ENCODE results near the gene PLD2. TPM values are rescaled to one million over a fixed set of nuclear protein-coding genes. Genes with fewer than 3 reads are reported as not detected.
"Not testable (repeated sequence)": the region's sequence is repeated elsewhere in the genome, so short reads cannot be mapped to it uniquely, and the experiment has no call there.

Gene PLD2
- total RNA-seq, 1 experiment from 2014 or later: 14.8 TPM

DNA sequence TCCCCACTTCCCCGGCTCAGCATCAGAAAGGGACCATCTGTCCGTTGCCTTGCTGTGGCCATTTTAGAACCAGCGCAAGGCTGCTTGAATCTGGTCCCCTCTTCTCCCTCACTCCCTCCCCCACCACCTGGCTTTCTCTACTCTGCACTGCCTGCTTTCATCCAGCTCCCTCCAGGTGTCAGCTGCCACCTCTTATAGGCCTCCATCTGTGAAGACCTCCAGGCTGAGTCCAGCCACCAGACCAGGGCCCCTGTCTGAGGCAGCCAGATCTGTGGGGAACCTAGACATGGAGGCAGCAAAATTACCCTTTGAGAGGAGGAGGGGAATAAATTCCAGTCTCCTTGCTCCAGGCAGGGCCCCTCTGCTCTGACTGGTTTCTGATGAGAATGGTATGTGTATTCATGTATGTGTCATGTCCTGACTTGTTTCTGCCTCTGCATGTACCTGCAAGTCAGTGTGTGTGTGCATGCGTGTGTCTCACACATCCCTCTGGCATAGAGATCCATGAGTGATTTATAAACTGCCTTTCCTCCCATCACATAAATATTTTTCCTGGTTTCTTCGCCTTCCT lies 47.2 kb downstream of the PLD2 start:
- Histone ChIP-seq H3K4me1 (peaks cover 5% of the 10 kb centered on the region), H3K4me3 (no peak overlapping the region), H3K27me3 (no peaks in the 10 kb centered on the region), H3K36me3 (no peaks in the 10 kb centered on the region), H3K9me3 (replicated peaks) (no peaks in the 10 kb centered on the region), H3K27ac (no peak overlapping the region)
- DNase-seq: no peak

DNA sequence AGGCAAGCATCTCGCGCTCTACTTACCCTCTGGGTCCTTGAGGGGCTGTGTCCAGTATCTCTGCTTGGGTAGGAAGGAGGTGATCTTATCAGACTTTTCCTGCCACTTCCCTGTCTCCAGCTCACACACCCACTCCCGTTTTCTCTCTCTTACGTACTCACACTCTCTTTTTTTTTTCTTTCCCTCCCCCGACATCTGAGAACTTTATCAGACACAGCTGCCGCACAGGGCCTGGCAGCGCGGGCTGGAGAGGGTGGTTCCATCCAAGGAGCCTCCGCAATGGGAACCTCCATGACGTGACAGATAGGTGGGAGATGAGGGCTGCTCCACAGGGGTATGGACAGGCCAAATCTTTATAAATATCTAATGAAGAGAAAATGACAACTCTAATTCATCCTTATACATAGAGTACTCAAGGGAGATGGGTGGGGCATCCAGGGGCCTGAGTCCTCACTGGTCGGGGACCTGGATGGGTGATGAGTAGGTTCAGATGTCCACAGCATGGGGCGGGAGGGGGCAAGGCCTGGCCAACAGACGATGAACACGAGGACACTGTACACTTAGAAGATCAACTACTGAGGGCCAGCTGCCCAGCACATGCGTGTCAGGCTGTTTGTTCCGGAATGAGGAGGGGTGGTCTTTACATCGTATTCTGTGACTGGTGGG lies 49.5 kb downstream of the PLD2 start:
- no peaks in the 10 kb centered on the region for H3K36me3 ChIP-seq
- no peak overlapping the region for H3K27ac ChIP-seq
- no peaks in the 10 kb centered on the region for H3K27me3 ChIP-seq
- H3K9me3 ChIP-seq (replicated peaks): no peaks in the 10 kb centered on the region
- peaks cover 5% of the 10 kb centered on the region for H3K4me1 ChIP-seq
- no peak overlapping the region for H3K4me3 ChIP-seq
- no peak for DNase-seq

DNA sequence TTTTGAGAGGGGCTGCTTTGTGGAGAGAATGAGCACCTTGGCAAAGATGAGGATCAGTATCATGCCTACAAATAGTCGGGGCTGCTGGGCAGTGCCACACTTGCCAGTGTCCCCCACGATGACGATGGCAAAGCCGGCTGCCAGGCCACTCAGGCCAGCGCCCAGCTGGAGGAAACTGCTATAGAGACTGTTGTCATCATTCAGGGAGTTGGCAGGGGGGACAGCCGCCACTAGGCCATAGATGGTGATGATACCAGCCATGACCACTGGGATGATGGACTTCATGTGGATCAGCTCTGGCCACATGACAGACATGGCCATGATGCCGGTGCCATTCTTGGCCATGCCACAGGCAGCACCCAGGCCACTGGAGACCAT lies 50.0 kb downstream of the PLD2 start:
- H3K27me3 ChIP-seq: no peaks in the 10 kb centered on the region
- no peak overlapping the region for H3K27ac ChIP-seq
- H3K36me3 ChIP-seq: no peaks in the 10 kb centered on the region
- H3K4me3 ChIP-seq: no peak overlapping the region
- H3K4me1 ChIP-seq: peaks cover 5% of the 10 kb centered on the region
- DNase-seq: no peak
- no peaks in the 10 kb centered on the region for H3K9me3 ChIP-seq (replicated peaks)

DNA sequence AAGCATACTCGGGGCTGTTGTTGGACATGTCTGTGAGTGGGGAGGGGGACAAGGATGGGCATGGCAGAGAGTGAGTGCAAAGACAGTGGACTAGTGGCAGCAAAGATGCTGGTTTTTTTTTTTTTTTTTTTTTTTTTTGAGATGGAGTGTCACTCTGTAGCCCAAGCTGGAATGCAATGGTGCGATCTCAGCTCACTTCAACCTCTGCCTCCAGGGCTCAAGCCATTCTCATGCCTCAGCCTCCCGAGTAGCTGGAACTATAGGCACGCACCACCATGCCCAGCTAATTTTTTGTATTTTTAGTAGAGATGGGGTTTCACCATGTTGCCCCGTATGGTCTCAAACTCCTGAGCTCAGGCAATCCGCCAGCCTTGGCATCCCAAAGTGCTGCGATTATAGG lies 50.4 kb downstream of the PLD2 start:
- H3K4me3 ChIP-seq; DNase-seq; H3K27me3 ChIP-seq; H3K36me3 ChIP-seq; H3K27ac ChIP-seq; H3K9me3 ChIP-seq (replicated peaks); H3K4me1 ChIP-seq: not testable (repeated sequence)

DNA sequence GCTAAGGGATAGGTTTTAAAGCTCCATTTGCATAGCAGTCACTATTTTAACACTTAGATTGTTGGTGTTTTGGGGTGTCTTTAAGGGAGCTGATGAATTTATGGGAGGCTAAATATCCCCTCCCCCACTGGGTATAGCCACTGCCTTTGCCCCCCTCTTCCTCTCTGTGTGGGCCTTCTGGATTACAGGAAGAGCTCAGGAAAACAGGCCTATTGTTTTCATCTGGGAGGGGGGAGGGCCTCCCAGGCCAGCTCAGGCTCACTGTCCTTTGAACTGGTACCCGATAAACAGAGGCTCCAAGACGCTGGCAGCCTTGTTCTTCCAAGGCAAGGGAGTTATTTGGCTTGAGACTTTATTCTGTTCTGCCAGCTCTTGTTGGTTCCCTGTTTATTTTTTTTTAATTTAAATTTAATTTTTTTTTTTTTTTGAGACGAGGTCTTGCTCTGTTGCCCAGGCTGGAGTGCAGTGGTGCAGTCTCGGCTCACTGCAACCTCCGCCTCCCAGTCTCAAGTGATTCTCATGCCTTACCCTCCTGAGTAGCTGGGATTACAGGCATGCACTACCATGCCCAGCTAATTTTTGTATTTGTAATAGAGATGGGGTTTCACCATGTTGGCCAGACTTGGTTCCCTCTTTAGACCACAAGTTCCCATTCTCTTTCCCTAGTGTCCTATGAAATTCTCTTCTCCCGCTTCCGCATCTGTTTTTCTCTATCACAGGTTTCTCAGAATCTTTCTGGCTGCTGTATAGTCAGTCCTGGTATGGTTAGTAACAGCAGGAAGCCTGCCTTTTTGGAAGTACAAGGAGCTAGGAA lies 51.3 kb downstream of the PLD2 start:
- Histone ChIP-seq H3K4me3 (no peak overlapping the region), H3K4me1 (peaks cover 5% of the 10 kb centered on the region), H3K27me3 (no peaks in the 10 kb centered on the region), H3K27ac (no peak overlapping the region), H3K36me3 (no peaks in the 10 kb centered on the region), H3K9me3 (replicated peaks) (no peaks in the 10 kb centered on the region)
- peak; percentile 17 to 56 for DNase-seq

DNA sequence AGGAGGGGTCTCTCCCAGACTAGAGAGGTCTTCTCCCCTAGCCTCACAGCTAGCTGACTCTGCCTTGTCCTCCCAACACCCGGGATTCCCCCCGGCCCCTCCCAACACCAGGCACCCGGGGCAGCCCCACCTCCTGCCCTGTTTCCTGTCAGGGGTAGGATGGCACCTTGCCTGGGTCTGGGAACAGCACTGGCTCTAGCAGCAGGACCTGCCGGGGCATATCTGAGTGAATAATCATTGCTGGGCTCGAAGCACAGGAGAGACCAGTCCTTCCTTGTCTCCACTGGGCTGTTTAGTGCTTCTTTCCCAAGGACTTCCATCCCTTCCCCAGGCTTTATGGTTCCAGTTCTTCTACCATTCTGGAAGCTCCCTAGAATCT lies 51.9 kb downstream of the PLD2 start:
- H3K27ac ChIP-seq: no peak overlapping the region
- H3K4me3 ChIP-seq: no peak overlapping the region
- H3K9me3 ChIP-seq (replicated peaks): no peaks in the 10 kb centered on the region
- peak in 1 of 2 experiments; percentile 5 for DNase-seq
- H3K36me3 ChIP-seq: no peaks in the 10 kb centered on the region
- H3K4me1 ChIP-seq: peaks cover 5% of the 10 kb centered on the region
- H3K27me3 ChIP-seq: no peaks in the 10 kb centered on the region

DNA sequence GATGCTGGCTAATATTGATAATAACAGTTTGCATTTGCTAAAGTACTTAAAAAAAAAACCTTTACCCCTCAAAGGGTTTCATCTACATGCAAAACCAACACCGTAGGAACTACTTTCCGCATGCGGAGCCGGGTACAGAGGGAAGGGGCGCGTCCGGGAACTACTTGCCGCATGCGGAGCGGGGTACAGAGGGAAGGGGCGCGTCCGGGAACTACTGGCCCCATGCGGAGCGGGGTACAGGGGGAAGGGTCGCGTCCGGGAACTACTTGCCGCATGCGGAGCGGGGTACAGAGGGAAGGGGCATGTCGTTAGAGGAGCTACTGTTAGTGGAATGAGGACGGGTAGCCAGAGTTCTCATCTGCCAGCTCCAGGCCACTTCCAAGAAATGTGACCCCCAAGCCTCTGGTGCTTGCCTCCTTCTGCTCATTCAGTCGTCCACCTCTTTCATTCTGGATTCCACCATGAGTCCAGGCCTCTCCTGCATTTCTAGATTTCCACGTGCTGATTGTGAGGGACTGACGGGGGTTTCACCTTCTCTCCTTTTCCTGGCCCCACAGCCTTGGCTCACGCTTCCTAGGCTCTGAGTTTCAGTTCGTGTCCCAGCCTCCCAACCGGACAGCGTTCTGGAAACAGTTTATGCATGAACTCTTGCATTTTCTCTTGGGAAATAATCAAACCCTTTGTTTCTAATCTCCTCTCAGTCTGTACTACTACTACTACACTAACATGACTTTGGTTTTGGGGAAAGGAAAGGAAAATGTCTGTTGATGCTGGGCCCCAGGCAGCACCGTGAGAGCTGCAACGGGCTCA lies 53.1 kb downstream of the PLD2 start:
- Histone ChIP-seq H3K27ac (no peak overlapping the region), H3K4me1 (peaks cover 5% of the 10 kb centered on the region), H3K27me3 (no peaks in the 10 kb centered on the region), H3K36me3 (no peaks in the 10 kb centered on the region), H3K4me3 (no peak overlapping the region), H3K9me3 (replicated peaks) (no peaks in the 10 kb centered on the region)
- DNase-seq: no peak

DNA sequence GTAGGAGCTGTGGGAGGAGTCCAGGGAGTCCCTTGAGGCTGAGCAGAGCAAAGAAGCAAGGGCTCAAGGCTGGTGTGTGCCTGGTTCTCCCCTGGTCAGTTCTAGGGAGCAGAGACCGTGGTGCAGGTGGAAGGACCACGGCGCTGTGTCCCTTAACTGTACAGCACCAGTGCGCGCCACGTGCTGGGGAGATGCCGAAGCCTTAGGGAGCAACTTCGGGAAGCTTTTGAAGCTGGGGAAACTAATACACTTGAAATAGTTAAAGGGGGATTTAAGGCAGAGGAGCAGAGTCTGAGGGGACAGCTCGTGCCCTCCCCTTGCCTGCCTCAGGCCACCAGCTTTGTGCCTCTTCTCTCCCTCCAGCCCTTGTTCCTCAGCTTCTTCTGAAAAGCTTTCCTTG lies 53.7 kb downstream of the PLD2 start:
- no peak for DNase-seq
- H3K9me3 ChIP-seq (replicated peaks): no peaks in the 10 kb centered on the region
- H3K27me3 ChIP-seq: no peaks in the 10 kb centered on the region
- H3K27ac ChIP-seq: no peak overlapping the region
- H3K4me1 ChIP-seq: peaks cover 5% of the 10 kb centered on the region
- H3K4me3 ChIP-seq: no peak overlapping the region
- no peaks in the 10 kb centered on the region for H3K36me3 ChIP-seq

DNA sequence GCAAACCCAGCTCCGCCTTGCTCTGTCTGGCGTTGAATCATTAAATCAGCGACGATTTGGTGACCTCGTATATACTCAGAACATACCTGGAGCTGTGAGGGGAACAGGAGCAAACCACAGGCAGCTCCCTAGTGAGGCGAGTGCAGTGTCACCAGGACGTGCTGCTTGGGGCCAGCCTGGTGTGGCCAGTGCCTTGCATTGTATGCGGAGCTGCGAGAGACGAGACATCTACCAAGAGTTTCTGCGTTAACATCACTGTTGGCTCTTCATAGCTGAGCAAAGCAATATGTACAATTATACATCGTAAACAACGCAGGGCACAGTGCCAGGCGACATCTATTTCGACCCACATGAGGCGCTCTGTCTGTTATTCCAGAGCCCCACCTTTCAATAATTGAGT lies 54.1 kb downstream of the PLD2 start:
- H3K4me3 ChIP-seq: no peak overlapping the region
- H3K27me3 ChIP-seq: no peaks in the 10 kb centered on the region
- no peak overlapping the region for H3K27ac ChIP-seq
- DNase-seq: no peak
- no peaks in the 10 kb centered on the region for H3K36me3 ChIP-seq
- H3K9me3 ChIP-seq (replicated peaks): no peaks in the 10 kb centered on the region
- peaks cover 5% of the 10 kb centered on the region for H3K4me1 ChIP-seq

DNA sequence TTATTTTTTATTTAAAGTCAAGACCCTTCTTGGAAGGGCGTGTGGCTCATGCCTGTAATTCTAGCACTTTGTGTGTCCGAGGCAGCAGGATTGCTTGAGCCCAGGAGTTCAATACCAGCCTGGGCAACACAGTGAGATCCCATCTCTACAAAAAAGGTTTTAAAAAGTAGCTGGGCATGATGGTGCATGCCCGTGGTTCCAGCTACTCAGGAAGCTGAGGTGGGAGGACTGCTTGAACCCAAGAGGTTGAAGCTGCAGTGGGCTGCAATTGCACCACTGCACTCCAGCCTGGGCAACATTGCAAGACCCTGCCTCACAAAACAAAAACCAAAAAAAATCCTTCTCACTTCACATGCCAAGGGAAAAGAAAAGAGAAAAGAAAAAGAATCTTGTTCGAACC lies 55.8 kb downstream of the PLD2 start:
- Histone ChIP-seq H3K27ac (no peak overlapping the region), H3K9me3 (replicated peaks) (no peaks in the 10 kb centered on the region), H3K4me1 (peaks cover 4% of the 10 kb centered on the region), H3K4me3 (no peak overlapping the region), H3K27me3 (no peaks in the 10 kb centered on the region), H3K36me3 (no peaks in the 10 kb centered on the region)
- no peak for DNase-seq

DNA sequence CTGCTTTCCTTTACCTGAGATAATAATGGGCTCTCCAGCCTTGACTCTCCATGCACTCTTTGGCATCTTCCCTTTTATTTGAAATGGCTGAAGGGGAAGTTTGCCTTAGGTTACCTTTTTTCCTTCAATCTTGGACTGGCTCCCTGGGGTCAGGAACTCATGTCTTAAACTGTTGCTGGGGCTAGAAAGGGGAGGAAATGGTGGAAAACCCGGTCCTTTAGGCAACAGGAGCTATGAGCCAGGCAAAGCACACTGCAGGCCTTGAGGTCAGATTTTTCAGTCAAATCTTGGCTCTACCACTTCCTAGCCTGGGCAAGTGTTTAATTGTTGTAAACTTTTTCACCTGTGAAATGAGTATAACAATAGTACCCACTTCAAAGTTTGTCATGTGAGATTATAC lies 56.4 kb downstream of the PLD2 start:
- DNase-seq: no peak
- no peak overlapping the region for H3K27ac ChIP-seq
- H3K36me3 ChIP-seq: no peaks in the 10 kb centered on the region
- H3K4me3 ChIP-seq: no peak overlapping the region
- no peaks in the 10 kb centered on the region for H3K9me3 ChIP-seq (replicated peaks)
- H3K4me1 ChIP-seq: no peaks in the 10 kb centered on the region
- H3K27me3 ChIP-seq: no peaks in the 10 kb centered on the region

DNA sequence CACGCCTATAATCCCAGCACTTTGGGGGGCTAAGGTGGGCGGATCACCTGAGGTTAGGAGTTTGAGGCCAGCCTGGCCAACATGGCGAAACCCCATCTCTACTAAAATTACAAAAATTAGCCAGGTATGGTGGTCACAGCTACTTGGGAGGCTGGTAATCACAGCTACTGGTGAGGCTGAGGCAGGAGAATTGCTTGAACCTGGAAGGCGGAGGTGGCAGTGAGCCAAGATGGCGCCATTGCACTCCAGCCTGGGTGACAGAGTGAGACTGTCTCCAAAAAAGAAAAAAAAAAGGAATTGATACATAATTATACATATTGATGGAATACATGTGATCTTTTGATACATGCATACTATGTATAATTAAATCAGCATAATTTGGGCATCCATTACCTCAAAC lies 60.6 kb downstream of the PLD2 start:
- H3K36me3 ChIP-seq; H3K27me3 ChIP-seq; H3K4me3 ChIP-seq; H3K4me1 ChIP-seq; H3K27ac ChIP-seq; H3K9me3 ChIP-seq (replicated peaks); DNase-seq: not testable (repeated sequence)

DNA sequence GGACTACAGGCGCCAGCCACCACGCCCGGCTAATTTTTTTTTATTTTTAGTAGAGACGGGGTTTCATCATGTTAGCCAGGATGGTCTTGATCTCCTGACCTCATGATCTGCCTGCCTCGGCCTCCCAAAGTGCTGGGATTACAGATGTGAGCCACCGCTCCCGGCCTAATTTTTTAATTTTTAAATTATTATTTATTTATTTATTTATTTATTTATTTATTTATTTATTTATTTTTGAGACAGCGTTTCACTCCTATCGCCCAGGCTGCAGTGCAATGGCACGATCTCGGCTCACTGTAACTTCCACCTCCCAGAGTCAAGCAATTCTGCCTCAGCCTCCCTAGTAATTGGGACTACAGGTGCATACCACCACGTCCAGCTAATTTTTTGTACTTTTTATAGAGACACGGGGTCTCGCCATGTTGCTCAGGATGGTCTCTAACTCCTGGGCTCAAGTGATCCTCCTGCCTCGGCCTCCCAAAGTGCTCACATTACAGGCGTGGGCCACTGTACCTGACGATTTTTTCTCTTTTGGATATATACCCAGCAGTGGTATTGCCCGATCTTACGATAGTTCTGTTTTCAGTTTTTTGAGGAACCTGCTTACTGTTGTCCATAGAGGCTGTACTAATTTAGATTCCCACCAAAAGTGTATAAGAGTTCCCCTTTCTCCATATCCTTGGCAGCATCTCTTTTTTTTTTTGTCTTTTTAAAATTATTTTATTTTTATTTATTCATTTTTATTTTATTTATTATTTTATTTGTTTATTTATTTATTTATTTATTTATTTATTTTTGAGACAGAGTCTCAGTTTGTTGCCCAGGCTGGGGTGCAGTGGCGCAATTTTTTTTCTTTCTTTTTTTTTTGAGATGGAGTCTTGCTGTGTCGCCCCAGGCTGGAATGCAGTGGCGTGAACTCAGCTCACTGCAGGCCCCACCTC lies 62.4 kb downstream of the PLD2 start:
- H3K36me3 ChIP-seq; H3K9me3 ChIP-seq (replicated peaks); DNase-seq; H3K27ac ChIP-seq; H3K4me1 ChIP-seq; H3K27me3 ChIP-seq; H3K4me3 ChIP-seq: not testable (repeated sequence)

DNA sequence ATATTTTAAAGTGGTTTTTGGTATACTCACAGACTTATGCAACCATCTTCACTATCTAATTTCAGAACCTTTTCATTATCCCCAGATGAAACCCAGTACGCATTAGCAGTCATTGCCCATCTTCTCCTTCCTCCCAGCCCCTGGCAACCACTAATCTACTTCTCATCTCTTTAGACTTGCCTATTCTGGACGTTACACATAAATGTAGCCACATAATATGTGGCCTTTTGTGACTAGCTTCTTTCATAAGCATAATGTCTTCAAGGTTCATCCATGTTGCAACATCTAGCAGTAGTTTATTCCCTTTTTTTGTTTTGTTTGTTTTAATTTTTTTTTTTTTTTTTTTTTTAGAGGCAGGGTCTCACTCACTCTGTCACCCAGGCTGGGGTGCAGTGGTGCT lies 63.9 kb downstream of the PLD2 start:
- no peak for DNase-seq
- H3K27ac ChIP-seq: no peak overlapping the region
- H3K27me3 ChIP-seq: no peaks in the 10 kb centered on the region

More for the DNA sequence above, 63.9 kb downstream of the PLD2 start:
- Histone ChIP-seq H3K36me3 (no peaks in the 10 kb centered on the region), H3K4me1 (no peaks in the 10 kb centered on the region), H3K9me3 (replicated peaks) (no peaks in the 10 kb centered on the region), H3K4me3 (no peak overlapping the region)

Data from SJCRH30 (cell line).